SKM-1 treated with dmso at 0.1 percent for 144 hours (cell line): Measurements from ENCODE around the gene MSRB3.

Experiments used
- DNase-seq: peaks from one replicate; lab custom pipeline; 2025; ENCODE audit not compliant: unreplicated experiment; lab: John Stamatoyannopoulos, UW

Gene MSRB3

DNA sequence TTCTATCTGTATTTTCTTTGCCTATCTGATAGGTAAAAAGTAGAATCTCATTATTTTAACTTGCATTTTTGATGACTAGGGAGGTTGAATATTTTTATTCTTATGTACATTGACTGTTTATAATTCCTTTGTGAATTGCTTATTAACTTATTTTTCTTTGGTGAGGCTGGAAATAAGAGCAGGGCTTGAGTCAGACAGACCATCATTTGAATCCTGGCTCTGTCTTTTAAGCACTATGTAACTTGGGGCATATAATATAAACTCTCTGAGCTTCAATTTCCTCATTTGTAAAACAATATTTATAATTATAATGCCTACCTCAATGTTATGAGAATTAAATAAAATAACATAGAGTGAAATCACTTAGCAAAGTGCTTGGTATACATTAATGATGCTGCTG lies 108.9 kb downstream of the MSRB3 start:
- DNase-seq = no peak

- no peak for DNase-seq
Observed at GRCh38 chr12:65389436-65389835, 111.0 kb downstream of the MSRB3 start.

- DNase-seq = no peak
Observed at GRCh38 chr12:65391711-65392110, 113.2 kb downstream of the MSRB3 start.

DNA sequence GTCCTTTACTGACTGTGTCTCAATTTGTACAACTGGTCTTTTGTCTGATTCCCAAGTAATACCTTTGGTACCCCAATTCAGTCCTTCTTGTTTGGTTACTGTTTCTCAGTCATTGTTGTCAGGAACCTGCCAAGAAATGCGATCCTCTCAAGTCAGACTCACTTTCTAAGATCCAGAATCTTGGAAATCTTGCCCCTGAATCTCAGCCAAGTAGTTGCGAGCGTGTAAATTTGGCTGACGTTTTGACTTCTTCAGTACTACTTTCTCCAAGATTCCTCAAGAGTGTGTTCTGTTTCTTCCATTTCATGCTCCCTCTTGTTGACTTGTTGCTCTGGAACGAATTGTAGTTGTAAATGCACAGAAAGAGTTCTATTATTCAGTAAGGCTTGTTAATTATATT lies 114.0 kb downstream of the MSRB3 start:
- DNase-seq = no peak

GRCh38 chr12:65403188-65403587 lies 124.7 kb downstream of the MSRB3 start:
- DNase-seq = no peak

- no peak for DNase-seq
Observed at GRCh38 chr12:65407388-65408149, 129.1 kb downstream of the MSRB3 start.

DNA sequence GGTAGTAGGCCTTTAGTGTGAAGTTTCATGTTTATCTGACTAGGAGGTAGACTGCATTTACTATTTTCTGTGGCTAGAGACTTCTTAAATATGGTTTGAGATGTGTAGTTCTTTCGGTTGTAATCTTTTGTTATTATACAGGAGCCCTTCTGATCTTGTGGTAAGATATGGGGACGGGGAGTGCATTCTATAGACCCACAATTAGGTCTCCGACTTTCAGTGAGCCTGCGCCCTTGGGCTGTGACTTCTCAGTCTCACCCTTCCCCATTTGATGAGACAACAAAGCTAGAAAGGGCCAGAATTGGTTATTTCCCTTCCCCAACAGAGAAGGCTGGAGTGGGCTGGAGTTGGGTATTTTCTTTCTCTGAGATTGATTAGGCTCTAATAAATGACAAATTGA lies 130.0 kb downstream of the MSRB3 start:
- DNase-seq = no peak

DNA sequence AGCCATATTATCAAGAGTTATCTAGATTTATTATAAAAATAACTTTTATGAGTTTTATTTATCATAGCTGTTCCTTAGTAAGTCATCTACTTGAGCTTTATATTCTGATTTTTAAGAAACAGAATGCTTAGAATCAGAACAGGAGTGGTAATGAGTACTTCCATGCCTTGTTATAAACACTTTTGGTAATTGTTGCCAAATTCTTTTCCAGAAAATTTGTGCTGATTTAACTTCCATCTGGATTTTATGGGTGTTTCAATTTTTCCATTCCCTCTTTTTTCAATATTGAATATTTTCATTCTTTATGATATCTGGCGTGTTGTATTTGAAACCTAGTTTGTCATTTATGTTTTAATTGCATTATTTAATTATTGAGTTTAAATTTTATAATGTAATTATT lies 131.2 kb downstream of the MSRB3 start:
- DNase-seq = no peak

- DNase-seq = no peak
Observed at GRCh38 chr12:65411171-65411570, 132.7 kb downstream of the MSRB3 start.

DNA sequence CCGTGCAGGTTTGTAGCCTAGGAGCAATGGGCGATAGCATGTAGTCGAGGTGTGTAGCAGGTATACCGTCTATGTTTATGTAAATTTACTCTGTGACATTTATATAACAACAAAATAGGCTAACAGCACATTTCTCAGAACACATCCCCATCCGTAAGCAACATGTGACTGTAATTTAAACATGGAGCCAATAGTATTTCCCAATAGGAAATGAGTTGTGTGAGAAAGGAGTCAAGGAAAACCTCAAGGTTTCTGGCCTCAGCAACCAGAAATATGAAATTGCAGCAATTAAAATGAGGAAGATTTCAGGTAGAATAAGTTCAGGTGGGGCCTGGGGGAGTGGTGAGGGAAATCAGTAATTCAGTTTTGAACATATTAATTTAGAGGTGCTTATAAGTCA lies 136.0 kb downstream of the MSRB3 start:
- DNase-seq = no peak

DNA sequence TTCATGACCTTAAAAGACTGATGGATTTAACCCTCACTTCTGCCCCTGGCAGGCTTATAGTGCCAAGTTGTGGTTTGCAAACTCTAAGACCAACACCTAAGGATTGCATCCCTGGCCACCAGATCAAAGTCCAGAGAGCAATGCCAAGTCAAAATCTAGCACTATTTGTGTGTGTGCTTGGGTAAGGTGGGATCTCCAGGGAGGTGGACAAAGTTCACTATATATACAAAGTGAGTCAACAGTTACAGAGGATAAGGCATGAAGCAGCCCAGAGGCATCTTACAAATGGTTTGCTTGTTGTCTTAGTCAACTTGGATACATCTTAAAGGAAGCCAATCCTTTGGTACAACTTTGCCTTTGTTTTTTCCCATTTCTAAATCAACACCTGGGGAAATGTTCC lies 137.3 kb downstream of the MSRB3 start:
- no peak for DNase-seq

DNA sequence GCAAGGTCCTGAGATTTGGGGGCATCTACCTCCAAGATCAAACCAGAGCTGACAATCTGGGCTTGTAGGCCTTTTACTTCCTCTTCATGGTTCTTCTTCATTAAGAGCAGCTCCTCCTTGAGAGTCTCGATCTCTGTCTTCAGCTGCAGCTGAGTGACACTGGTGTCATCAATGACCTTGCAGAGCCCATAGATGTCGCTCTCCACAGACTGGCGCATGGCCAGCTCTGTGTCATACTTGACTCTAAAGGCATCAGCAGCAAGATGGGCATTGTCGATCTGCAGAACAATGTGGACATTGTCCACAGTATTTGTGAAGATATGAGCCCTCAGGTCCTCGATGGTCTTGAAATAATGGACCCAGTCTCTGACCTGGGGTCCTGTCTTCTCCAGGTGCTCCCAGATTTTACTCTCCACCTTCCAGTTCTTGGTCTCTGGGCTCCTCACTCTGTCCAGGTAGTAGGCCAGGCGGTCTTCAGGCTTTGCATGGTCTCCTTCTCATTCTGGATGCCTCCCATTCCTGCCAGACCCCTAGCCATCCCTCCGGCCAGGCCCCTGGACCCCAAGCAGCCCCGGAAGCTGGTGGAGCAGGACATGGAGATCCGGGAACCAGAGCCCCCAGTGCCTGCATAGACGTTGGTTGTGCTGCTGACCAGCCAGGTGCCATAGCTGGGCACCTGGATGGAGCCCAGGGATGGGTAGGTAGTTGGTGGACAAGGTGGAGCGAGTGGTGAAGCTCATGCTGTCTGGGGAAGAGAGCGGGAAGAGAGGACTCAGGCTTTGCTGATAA lies 141.0 kb downstream of the MSRB3 start:
- DNase-seq = no peak

DNA sequence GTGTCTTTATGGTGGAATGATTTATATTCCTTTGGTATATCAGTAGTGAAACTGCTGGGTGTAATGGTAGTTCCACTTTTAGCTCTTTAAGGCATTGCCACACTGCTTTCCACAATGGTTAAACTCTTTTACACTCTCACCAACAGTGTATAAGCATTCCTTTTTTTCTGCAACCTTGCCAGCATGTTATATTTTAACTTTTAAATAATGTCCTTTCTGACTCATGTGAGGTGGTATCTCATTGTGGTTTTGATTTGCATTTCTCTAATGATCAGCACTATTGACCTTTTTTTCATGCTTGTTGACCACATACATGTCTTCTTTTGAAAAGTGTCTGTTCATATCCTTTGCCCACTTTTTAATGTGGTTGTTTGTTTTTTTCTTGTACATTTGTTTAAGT lies 142.5 kb downstream of the MSRB3 start:
- no peak for DNase-seq

GRCh38 chr12:65427646-65428045 lies 149.2 kb downstream of the MSRB3 start:
- DNase-seq = no peak

DNA sequence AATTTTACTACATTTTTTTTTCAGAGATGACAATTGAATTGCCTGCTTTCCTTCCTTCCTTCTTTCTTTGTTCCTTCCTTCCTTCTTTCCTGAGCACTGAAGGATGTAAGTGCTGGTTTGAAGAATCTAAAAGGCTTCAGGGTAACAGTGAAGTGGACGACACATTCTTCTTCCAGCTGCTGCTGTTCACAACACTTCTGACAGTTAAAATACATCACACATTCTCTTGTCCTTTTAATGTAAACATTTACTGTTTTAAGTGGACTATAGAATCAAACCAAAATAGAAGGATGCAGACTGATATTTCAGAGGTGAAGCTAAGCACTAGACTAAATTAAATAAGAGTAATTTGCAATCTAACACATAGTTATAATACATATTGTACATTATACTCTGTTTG lies 151.5 kb downstream of the MSRB3 start:
- DNase-seq = no peak

DNA sequence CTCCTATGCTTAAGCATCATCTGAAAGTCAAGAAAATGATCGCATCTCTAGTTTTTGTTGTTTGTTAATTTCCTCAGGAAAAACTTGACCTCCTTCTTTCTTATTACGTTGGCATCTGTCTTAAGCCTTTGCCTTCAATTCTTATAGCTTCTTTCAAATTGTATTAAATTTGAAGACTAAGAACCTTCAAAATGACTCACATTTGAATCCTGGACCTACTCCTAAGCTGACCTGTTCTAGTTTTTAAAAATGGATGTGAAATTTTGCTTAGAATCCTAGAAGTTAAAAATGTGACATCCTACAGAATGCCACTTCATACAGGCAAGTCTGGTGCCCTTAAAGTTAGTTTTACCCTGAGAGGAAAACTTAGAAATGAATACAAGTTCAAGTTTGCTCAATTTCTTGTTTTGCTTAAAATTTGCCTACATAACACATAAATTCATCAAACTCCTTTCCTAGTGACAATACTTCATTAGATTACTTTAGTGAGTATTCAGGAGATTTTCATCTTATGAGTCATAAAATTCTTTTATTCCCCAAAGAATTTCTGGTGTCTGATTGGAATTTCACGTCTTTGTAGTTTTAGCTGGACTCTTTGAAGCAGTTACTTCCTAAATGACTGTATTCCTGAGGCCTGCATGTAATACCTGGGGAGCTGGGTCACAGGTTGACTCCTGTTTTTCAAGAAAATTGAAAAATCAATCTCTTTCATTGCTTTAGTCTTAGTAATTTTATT lies 152.3 kb downstream of the MSRB3 start:
- DNase-seq = no peak

DNA sequence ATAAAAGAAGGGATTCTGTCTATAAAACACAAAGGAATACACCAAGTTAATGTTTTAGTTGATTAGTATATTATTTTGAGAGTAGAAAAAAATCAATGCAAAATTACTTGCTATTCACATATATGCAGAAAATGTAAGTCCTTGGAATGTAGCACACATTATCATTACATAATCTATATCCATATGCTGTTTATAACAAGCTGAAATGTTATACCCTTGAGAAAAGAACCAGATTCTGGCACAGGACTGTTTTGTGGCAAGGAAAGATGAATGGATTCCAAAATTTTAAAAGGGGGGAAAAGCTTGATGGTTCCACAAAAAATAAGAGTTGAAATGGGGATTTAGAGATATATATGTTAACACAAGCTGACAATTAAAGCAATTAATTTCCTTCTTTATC lies 153.6 kb downstream of the MSRB3 start:
- DNase-seq = no peak

- no peak for DNase-seq
Observed at GRCh38 chr12:65432651-65433050, 154.2 kb downstream of the MSRB3 start.

DNA sequence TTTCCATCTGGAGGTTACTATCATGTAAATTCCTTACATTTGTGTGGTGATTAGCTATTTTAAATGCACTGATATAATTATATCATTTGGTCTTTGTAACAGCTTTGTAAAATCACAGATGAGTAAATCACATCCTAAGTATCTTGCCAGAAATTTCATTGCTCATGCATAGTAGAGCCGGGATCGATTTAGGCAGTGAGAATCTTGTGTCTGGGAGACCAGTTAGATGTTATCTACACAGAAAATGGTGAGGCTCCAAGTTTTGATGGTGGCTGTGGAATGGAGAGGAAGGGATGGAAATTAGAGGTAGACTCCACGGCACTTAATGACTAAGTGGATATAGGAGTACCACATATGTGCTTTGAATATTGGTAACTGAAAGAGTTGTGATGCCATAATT lies 156.3 kb downstream of the MSRB3 start:
- DNase-seq = no peak

DNA sequence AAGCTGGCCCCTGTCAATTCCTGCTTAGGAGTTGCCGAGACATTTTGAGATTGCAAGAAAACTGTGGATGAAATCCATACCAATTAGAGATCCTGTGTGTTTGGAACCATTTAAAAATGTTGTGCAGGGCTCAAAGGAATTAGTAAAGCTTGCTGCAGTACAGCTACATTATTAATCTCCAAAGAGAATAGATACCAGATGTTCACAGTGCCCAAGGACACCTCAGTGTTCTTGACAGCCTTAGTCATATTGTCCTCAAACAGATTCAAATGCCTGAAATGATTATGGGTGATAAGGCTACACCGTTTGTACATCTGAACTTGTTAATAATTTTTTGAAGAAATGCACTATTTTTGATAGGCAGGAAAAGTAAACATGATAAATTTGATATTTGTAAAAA lies 164.6 kb downstream of the MSRB3 start:
- no peak for DNase-seq

DNA sequence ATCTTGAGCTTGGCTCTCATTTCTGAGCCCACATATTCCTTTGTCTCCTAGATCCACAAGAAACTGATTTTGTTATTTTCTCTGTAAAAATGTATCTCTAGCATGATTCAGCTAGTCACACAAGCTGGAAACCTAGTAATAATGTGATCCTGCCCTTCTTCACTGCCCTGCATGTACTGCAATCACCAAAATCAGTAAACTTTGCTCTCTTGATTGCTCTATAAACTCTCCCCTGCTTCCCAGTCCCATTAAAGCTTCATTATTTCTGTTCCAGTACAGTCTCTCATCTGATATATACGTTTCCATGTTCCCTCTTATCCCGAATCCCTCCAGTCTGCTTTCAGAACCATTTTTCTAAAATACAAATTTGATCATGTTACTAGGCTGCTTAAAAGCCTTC lies 166.5 kb downstream of the MSRB3 start:
- DNase-seq = no peak

GRCh38 chr12:65446901-65447300 lies 168.4 kb downstream of the MSRB3 start:
- DNase-seq = no peak
